GM21515 (cell line): ENCODE data around the gene LPIN1.
"Not testable (repeated sequence)": the region's sequence is repeated elsewhere in the genome, so short reads cannot be mapped to it uniquely, and the experiment has no call there.

Experiments used
- ATAC-seq: cut with Tn5 transposase; IDR thresholded peaks from one replicate; pipeline ENCODE4 v1.9.1; 2021; ENCODE audit not compliant: unreplicated experiment

The LPIN1 gene

DNA sequence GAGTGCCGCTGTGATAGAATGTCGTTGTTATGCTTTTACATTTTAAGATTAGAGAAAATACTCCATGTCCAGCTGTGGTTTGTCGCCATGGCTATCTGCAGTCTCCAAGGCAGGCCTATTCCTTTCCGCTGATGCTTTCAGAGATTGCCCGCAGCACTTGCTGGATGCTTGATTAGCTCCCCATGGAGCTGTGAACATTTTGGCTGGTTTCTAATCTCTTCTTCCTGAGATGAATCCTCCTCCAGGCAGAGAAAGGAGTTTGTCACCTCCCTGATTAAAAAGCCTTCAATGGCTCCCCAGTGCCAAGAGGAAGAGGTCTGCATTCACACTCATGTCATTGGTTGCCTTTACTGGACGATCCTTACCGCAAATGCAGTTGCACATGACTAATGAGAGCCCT lies 32.6 kb upstream of the LPIN1 start:
- ATAC-seq, result no peak

- ATAC-seq, result no peak
Measured at GRCh38 chr2:11715987-11716652, 30.3 kb upstream of the LPIN1 start.

- ATAC-seq, result no peak
Measured at GRCh38 chr2:11716689-11717321, 29.6 kb upstream of the LPIN1 start.

- no peak for ATAC-seq
Measured at GRCh38 chr2:11717623-11718022, 28.8 kb upstream of the LPIN1 start.

DNA sequence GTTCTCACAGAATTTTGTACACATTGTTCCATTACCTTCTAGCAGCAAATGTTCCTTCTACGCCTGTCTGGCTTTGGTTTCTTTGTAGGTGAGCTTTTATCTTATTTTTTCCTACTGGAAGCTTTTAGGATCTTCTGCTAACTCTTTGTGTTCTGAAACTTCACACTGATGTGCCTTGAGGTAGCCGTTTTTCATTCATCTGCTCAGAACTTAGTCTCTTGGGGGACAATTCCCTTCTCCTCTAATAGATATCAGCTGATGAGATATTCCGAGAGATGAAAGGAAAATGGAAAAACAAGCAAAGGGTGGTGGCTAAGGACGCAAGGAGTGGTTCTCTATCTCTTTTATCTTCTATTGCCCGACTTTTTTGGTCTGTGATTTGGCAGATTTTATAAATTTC lies 27.8 kb upstream of the LPIN1 start:
- ATAC-seq, result no peak

DNA sequence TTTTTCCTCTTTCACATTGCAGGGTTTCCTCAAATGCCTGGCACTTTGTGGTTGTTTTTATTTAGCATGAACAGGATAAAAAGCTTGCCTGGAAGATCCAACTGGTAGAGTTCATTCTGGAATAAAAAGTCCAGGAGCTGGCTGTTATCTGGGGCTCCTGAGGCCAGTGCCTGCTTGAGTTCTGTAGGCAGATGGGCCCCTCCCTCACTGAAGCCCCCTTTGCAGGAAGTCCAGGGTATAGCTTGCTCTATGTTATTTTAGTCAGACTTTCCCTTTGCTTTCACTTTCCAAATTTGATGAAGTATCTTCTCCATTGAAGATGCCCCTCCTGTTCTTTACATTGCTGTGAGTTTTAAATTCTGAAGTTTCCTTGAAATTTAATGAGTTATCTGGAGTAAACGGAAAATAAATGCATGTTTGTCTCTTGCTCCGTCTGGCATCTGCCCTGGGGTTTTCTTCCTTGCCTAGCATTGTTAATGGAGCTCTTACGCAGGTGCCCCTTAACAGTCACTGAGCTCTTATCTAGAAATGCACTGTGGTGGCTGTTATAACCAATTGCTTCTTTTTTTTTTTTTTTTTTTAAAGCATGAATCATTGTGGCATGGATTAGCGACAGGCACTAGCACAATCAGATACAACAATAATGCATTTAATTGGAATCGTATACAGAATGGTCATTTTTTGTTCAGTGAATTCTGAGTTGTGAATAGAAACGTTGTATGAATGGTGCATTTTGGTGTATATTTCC lies 27.0 kb upstream of the LPIN1 start:
- ATAC-seq, result no peak

GRCh38 chr2:11720752-11721151 lies 25.7 kb upstream of the LPIN1 start:
- no peak for ATAC-seq

GRCh38 chr2:11722292-11723060 lies 24.0 kb upstream of the LPIN1 start:
- ATAC-seq, result no peak

- ATAC-seq, result no peak
Measured at GRCh38 chr2:11723061-11723371, 23.4 kb upstream of the LPIN1 start.

DNA sequence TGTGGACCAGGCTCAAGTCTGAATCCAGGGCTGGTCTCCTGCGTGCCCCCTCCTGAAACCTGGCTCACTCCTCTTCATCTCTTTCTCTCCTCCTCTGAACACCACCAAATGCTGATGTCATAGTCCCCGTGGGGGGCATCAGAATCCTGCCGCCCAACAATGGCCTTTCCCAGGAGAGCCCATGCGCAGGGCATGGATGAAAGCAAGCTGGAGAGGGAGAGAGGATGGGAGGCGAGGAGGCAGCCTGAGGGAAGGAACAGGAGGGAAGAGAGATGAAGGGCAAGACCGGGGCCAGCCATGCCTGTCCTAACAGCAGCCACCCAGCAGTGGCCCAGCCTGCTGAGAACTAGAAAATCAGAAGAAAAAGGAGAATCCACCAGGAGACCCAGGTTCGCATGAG lies 22.3 kb upstream of the LPIN1 start:
- no peak for ATAC-seq

DNA sequence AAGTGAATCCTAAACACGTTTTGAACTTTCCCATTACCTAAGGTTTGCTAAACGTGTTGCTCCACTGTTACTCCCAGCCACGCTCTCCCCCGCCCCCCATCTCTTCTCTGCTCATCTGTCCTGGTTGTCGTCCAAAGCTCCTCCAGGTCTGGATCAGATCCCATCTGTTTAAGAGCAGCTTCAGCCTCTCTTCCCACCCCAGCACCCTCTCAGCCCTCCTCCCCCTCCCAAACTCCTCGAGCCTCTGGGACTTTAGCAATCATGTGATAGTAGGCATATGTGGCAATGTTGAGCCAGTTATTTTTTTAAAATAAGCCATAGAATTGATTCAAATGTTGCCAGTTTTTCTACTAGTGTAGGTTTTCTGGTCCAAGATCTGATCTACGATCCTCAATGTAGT lies 20.0 kb upstream of the LPIN1 start:
- no peak for ATAC-seq

DNA sequence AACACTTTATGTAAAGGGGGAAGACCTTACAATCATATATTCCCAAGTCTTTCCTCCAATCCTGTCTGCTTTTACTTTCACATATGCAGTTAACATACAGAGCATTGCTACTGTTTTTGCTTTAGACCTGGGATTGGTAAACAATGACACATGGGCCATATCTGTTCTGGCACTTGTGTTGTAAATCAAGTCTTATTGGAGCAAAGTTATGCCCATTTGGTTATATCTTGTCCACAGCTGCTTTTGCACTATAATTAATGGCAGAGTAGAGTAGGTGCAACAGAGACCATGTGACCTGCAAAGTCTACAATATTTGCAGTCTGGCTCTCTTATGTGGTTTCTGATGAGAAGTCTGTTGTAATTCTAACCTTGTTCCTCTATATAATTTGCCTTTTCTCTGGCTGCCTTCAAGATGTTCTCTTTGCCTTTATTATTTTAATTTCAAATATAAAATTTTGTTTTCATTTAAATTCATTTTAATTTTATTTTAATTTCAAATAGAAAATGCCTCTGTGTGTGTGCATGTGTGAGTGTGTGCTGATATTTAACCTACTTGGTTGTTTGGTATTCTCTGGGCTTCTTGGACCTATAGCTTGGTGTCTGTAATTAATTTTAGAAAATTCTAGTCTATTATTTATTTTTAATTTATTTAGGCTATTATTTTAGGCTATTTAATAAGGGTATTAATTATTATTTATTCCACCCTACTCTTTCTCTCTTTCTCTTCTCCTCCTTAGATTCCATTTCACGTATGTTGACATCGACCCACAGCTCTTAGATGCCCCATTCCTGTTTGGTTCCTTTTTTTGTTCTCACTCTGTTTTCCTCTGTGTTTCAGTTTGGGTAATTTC lies 16.8 kb upstream of the LPIN1 start:
- no peak for ATAC-seq

- ATAC-seq, result not testable (repeated sequence)
Measured at GRCh38 chr2:11731214-11731984, 15.0 kb upstream of the LPIN1 start.

DNA sequence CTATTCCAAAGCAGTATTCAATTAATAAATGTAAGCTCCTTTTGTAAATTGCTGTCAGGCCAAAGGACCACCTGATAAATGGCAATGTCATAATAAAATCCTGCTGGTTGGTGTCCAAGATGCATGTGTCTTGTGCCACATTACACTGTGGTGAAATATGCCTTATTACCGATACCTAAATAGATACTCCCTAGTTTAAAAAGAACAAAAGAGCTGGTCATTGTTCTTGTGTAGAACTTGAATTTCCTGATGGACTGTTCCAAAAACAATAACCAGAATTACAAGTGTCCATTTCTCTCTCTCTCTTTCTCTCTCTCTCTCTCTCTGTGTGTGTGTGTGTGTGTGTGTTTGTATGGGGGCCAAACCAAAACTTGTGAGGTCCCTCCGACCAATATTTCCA lies 13.8 kb upstream of the LPIN1 start:
- ATAC-seq, result no peak

GRCh38 chr2:11737852-11738251 lies 8.6 kb upstream of the LPIN1 start:
- ATAC-seq, result not testable (repeated sequence)

- no peak for ATAC-seq
Measured at GRCh38 chr2:11738589-11739436, 7.6 kb upstream of the LPIN1 start.

- ATAC-seq, result no peak
Measured at GRCh38 chr2:11740723-11741122, 5.7 kb upstream of the LPIN1 start.

DNA sequence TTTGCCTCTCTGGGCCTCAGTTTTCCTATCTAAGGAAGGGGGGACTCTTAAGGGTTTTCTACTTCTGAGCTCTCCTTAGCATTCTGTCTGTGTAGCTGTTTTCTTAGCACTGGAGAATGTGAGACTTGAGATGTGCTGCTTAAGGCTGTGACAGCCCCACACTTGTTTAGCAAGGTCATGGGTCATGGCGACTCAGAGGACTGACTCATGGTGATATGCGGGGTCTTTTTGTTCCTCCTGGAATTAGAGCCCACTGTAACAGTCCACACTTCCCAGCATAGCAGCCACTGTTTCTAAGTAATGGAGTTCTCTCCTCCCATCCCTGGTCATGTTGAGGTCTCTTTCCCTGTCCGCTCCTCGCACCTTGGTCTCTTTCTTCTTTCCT lies 4.1 kb upstream of the LPIN1 start:
- ATAC-seq, result no peak

- ATAC-seq, result no peak
Measured at GRCh38 chr2:11742702-11743357, 3.6 kb upstream of the LPIN1 start.
